ENCODE measurements around the gene PLEKHA7. TPM values are rescaled to one million over a fixed set of nuclear protein-coding genes. Genes with fewer than 3 reads are reported as not detected.
"Not testable (repeated sequence)": the region's sequence is repeated elsewhere in the genome, so short reads cannot be mapped to it uniquely, and the experiment has no call there.

The PLEKHA7 gene
- total RNA-seq, 1 experiment from 2014 or later: 0.75 TPM

- no peak for DNase-seq (ENCODE audit: low spot score)
These were observed 2.0 kb downstream of the PLEKHA7 start for GRCh38 chr11:17012179-17012578.

- no peak for DNase-seq (ENCODE audit: low spot score)
These were observed 3.3 kb downstream of the PLEKHA7 start for GRCh38 chr11:17010851-17011420.

- DNase-seq (ENCODE audit: low spot score): no peak
These were observed 6.1 kb downstream of the PLEKHA7 start for GRCh38 chr11:17008099-17008498.

GRCh38 chr11:17005646-17006045 lies 8.6 kb downstream of the PLEKHA7 start:
- no peak for DNase-seq (ENCODE audit: low spot score)

GRCh38 chr11:17004486-17005148 lies 9.6 kb downstream of the PLEKHA7 start:
- DNase-seq (ENCODE audit: low spot score): no peak

- no peak for DNase-seq (ENCODE audit: low spot score)
These were observed 10.8 kb downstream of the PLEKHA7 start for GRCh38 chr11:17003426-17003825.

GRCh38 chr11:17002543-17002942 lies 11.7 kb downstream of the PLEKHA7 start:
- DNase-seq (ENCODE audit: low spot score): no peak

GRCh38 chr11:17001806-17002205 lies 12.4 kb downstream of the PLEKHA7 start:
- no peak for DNase-seq (ENCODE audit: low spot score)

- no peak for DNase-seq (ENCODE audit: low spot score)
These were observed 13.2 kb downstream of the PLEKHA7 start for GRCh38 chr11:17000987-17001386.

- not testable (repeated sequence) for DNase-seq (ENCODE audit: low spot score)
These were observed 14.0 kb downstream of the PLEKHA7 start for GRCh38 chr11:17000253-17000652.

- no peak for DNase-seq (ENCODE audit: low spot score)
These were observed 15.1 kb downstream of the PLEKHA7 start for GRCh38 chr11:16999116-16999515.

- no peak for DNase-seq (ENCODE audit: low spot score)
These were observed 16.6 kb downstream of the PLEKHA7 start for GRCh38 chr11:16997624-16998023.

GRCh38 chr11:16993495-16993894 lies 20.7 kb downstream of the PLEKHA7 start:
- no peak for DNase-seq (ENCODE audit: low spot score)

- no peak for DNase-seq (ENCODE audit: low spot score)
These were observed 21.4 kb downstream of the PLEKHA7 start for GRCh38 chr11:16992846-16993245.

GRCh38 chr11:16989554-16989953 lies 24.7 kb downstream of the PLEKHA7 start:
- DNase-seq (ENCODE audit: low spot score): no peak

- no peak for DNase-seq (ENCODE audit: low spot score)
These were observed 27.0 kb downstream of the PLEKHA7 start for GRCh38 chr11:16987205-16987568.

GRCh38 chr11:16986434-16987204 lies 27.6 kb downstream of the PLEKHA7 start:
- no peak for DNase-seq (ENCODE audit: low spot score)

- DNase-seq (ENCODE audit: low spot score): no peak
These were observed 28.9 kb downstream of the PLEKHA7 start for GRCh38 chr11:16985297-16985696.

GRCh38 chr11:16984229-16984628 lies 30.0 kb downstream of the PLEKHA7 start:
- no peak for DNase-seq (ENCODE audit: low spot score)

- DNase-seq (ENCODE audit: low spot score): no peak
These were observed 31.4 kb downstream of the PLEKHA7 start for GRCh38 chr11:16982809-16983208.

GRCh38 chr11:16982256-16982671 lies 31.9 kb downstream of the PLEKHA7 start:
- no peak for DNase-seq (ENCODE audit: low spot score)

- peak; percentile 90 for DNase-seq (ENCODE audit: low spot score)
These were observed 32.5 kb downstream of the PLEKHA7 start for GRCh38 chr11:16981651-16982194.

Measured in H4 (cell line).